Activated CD8-positive, alpha-beta memory T cell treated with anti-CD3 and anti-CD28 coated beads, Interleukin-2, amount 50 U/mL, for 4 hours (primary cell): Measurements from ENCODE around the gene CCNE1.
"Not testable (repeated sequence)": the region's sequence is repeated elsewhere in the genome, so short reads cannot be mapped to it uniquely, and the experiment has no call there.

Experiments used
- DNase-seq: peaks from one replicate; pipeline ENCODE4 v3.0.0-alpha.2; 2020

The CCNE1 gene

DNA sequence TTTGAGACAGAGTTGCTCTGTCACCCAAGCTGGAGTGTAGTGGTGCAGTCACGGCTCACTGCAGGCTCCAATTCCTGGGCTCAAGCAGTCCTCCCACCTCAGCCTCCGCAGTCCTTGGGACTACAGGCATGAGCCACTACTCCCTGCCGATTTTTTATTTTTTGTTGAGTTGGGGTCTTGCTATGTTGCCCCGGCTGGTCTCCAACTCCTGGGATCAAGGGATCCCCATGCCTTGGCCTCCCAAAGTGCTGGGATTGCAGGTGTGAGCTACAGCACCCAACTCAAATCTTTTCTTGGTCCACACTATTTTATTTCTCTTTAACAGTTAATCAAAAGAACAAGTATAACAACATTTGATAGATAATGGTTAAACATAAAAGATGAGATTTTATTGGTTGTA is 7.5 kb downstream of the CCNE1 start:
- no peak for DNase-seq

DNA sequence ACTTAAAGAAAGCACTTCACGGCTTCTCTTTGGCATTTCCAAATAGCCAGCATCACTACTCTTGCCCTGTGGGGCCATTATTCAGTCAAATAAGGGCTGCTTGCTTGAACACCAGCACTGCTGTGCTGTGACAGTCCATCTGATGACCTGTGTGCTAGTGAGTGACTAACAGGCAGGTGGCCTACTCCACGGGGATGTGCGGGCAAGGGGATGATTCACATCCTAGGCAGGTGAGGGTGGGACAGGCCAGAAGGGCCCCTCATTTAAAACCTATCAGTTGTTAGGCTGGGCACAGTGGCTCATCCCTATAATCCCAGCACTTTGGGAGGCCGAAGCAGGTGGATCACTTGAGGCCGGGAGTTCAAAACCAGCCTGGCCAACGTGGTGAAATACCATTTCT is 8.2 kb downstream of the CCNE1 start:
- DNase-seq, result no peak

DNA sequence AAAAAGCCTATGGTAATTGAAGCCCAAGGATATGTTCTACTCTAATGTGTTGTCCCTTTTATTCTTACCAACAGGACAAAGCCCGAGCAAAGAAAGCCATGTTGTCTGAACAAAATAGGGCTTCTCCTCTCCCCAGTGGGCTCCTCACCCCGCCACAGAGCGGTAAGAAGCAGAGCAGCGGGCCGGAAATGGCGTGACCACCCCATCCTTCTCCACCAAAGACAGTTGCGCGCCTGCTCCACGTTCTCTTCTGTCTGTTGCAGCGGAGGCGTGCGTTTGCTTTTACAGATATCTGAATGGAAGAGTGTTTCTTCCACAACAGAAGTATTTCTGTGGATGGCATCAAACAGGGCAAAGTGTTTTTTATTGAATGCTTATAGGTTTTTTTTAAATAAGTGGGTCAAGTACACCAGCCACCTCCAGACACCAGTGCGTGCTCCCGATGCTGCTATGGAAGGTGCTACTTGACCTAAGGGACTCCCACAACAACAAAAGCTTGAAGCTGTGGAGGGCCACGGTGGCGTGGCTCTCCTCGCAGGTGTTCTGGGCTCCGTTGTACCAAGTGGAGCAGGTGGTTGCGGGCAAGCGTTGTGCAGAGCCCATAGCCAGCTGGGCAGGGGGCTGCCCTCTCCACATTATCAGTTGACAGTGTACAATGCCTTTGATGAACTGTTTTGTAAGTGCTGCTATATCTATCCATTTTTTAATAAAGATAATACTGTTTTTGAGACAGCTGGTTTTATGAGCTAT is 12.0 kb downstream of the CCNE1 start:
- DNase-seq, result no peak

DNA sequence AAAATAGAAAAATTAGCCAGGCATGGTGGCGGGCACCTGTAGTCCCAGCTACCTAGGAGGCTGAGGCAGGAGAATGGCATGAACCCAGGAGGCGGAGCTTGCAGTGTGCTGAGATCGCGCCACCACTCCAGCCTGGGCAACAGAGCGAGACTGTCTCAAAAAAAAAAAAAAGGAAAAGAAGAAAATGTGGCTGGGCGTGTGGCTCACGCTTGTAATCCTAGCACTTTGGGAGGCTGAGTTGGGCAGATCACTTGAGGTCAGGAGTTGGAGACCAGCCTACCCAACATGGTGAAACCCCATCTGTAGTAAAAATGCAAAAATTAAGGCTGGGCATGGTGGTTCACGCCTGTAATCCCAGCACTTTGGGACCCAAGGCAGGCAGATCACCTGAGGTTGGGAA is 13.5 kb downstream of the CCNE1 start:
- not testable (repeated sequence) for DNase-seq

DNA sequence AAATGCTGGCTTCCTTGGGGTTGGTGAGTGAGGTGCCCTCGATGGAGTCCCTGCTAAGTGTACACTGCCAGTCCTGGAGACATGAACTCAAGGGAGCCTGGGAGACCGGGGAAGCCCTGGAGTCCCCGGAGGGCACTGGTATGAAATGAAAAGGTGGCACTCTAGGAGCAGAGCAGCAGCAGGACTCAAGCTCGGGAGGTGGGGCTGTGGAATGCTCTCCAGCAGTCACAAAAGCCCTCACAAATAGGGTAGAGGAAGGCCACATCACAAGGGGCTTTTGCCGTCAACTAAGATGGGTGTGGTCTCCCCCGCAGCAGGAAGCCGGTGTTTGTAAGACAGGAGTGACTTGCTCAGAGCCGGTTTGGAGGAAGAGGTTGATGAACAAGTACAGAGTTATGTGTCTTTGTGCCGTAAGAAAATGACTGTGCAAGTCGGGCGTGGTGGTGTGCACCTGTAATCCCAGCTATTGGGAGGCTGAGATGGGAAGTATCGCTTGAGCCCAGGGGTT is 19.3 kb downstream of the CCNE1 start:
- peak; percentile 62 for DNase-seq

DNA sequence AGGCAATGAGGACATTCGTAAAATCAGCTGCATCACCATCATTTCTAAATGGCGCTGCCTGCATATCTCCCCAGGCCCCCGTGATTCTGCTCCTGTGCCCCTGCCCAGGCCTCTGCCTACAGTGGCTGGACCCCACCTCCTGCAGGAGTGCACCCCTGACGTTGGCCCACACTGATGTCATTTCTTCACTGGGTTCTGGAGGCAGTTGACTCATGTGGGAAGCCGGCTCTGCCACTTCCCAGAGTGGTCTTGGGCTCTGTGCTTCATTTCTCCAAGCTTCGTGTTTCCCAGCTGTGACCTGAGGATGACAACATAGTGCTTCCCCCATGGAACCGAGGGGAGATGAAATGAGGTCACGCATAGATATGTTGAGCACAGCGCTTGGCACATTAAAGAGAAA is 19.9 kb downstream of the CCNE1 start:
- DNase-seq, result no peak

DNA sequence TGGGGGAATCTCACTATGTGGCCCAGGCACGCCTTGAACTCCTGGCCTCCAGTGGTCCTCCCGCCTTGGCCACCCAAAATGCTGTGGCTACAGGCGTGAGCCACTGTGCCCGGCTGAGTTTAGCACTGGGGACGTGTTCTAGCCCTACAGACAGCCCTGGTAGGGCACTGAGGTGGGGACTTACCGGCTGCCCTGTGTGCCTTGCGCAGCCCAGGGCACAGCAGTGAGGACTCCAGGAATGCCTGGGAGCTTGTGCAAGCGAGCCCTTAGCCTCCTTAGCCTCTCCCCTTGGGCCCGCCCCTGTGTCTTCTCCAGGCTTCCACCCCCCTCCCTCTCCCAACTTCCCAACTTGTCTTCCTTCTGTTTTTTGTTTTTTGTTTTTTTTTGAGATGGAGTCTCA is 21.0 kb downstream of the CCNE1 start:
- DNase-seq, result no peak

DNA sequence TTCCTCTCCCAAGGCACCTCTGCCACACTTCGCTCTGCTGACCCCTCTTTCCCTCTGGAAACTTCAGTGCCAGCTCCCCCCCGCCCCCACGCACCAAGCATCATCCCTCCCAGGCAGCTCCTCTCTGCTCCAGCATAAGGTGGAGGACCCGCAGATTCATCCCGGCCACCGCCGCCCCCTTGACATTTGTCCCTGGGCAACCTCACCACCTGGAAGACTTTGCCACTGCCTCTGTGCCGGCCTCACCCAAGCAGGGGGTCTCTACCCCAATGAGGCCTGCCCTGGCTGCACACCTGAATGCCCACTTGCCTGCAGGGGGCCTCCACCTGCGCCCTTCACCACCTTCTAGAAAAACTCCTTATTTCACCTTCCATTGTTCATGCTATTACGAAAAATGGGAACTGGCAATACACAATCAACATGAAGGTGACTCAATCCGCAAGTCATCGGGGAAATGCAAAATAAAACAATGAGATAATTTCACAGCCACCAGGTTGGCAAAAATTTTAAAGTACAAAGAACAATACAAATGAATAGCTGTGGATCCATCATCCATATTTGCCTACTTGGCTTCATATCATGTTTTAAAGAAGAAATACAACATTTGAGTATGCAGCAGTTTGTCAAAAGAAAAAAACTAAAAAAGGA is 21.9 kb downstream of the CCNE1 start:
- no peak for DNase-seq

DNA sequence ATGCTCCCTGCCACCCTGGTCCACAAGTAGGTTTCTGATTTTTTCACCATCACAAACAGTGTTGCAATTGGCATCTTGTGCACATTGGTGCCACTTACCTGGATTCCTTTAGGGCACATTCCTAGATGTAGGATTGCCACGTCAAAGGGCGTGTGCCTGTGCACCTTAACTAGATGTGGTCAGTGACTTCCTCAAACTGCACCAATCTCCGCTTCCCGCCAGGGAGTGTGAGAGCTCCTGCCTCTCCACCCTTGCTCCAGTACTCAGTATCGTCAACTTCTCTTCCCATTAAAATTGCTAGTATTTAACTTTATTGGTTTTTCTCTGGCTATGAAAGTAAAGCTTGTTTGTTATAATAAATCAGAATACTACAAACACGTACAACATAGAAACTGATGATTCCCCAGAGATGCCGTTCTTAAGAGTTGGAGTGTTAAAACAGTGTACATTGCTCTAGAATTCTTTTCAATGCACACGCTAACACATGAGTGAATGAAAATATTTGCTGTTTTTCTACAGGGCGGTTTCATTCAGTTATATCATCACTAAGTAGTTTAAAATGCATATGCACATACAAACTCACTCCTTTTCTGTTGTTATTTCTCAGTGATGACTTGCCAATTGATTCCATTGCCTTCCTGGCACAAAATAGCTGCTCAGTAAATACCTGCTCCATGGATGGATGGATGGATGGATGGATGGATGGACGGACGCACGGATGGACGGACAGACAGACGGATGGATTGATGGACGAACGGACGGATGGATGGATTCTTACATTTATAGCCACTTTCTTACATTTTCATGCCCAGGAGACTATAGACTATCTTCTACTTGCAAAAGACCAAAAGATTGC is 23.4 kb downstream of the CCNE1 start:
- no peak for DNase-seq

DNA sequence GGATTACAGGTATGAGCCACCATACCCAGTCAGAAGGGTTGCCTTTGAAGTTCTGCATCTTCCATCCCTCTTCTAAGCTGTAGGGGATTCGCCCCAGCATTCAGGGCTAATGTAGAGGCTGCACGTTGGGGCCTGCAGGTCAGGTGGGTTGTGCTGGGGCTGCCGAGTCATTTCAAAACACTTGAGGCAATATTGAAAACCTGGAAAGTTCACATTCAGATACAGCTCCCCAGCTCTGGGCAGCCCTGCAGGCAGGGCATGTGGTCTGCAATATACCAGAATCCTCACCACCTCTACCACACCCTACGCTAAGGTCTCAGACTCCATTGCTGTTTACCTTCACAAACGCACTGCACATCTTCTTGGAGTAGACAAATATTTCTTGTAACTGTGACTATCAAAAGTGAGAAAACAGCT is 24.6 kb downstream of the CCNE1 start:
- DNase-seq, result no peak

DNA sequence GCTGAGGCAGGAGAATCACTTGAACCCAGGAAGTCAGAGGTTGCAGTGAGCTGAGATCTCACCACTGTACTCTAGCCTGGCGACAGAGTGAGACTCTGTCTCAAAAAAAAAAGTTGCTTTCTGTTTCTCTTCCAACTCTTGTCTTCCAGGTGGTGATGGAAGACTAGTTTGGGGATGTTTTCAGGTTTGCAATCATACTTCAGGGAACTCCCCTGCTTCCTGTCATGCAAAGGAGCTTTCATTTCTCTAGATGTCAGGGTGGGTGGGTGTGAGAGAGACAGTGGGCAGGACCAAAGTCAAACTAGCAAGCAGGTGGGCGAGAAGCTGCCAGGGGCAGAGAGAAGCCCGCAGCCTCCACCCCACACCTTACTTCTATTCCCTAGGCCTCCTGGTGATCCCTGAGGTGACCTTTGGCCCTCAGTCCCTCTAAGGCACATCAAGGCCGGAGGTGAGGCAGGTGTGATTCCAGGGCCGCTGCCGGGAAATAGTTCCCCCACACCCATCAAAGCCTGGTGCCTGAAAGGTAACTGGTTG is 25.7 kb downstream of the CCNE1 start:
- peak; percentile 28 for DNase-seq

DNA sequence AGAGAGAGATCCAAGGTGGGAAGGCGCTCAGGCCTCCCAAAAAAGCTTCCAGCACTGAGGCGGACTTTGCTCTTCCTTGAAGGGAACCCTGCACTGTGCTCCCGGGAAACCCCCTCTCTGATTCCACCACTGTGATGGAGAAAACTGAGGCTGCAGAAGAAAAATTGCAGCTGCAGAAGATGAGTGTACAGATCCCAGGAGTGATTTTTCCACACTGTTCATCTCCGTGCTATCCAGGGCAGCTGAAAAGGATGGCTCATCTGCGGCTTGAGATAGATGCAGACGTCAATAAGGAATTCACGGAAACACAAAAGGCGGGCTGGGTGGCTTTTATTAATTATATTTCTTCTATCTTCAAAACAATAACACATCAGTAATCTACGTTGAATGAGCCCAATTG is 26.2 kb downstream of the CCNE1 start:
- no peak for DNase-seq

DNA sequence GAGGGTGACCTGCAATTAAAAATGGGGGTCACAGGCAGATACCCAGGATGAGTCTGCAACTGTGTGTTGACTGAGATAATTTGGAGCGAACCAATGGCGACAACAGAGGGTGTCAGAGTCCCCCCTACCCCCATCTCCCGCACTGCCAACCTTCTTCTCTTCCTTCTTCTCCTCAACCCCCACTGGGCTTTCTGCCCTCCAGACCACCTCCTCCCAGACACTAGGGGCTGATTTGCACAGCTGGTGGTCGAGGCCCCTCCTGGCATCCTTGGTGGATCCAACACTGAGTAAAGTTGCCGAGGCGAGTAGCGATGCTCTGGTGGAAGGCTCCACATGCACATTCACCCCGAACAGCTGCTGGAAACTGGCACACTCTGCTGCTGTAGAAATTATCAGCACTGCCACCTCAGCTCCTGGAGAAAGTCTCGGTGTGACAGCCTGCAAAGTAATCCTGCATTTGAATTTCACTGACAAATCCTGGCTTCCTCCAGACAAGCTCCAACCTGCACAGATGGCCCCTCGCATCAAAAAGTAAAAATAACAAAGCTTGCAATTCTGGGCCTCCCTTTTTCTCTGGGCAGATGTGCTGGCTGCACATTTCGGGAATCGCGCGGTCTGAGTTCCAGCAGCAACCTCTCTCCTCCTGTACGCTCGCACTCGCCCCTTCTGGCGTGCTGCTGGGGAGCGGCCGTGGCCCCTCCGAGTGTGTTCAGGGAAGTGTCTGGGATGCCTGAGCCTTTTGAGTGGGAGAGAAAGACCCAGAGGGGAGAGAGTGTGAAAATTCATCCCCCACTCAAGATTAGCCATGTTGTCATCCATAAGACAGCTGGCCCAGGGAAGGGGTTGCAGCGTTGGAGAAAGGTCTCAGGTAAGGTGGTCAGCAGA is 28.5 kb downstream of the CCNE1 start:
- no peak for DNase-seq

DNA sequence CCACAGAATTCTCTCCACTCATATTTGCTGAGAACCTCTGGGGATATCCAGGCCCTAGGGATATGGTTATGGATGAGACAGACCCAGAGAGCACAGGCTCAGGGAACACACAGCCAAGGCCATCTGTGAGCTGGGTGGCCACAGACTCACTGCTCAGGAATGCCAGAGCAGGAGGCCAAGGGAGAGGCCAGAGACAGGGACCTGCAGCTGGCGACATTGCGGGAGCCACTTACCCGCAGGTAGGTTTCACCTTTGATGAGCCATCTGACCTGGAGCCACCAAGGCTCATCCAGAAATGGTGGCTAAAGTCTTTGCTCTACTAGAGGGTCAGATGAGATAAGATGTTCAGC is 29.4 kb downstream of the CCNE1 start:
- DNase-seq, result no peak

DNA sequence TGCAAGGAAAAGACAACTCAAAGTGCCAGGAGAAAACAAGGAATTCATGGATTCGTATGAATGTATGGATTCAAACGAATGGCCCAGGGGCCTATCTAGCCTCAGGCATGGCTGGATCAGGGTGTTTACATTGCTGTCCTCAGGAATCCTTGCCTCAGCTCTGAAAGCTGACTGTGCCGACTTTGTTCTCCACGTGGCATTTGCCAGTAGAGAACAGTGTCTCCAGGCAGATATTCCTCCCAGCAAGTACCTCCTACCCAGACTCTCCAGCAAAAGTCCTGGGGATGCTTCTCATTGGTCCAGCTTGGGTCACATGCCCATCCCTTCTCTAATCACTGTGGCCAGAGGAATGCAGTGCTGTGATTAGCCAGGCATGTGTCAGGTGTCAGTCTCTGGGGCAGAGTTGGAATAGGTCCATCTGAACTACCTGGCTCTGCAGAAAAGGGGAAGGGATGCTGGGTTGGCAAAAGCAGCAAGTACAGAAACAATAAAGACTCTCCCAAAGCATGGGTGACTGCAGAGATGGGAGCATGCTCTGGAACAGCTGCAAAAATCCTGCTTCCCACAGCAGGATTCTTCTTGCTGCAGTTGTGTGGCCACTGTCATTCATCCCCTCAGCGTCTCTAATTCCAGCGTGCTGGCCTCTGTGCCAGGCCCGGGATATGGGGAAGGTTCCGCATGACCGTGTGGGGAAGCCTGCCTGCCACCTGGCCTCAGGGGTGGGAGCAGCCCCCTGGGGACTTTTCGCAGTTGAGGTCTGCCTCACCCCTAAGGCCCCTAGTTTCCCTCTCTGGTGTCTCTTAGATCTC is 30.0 kb downstream of the CCNE1 start:
- DNase-seq, result no peak

DNA sequence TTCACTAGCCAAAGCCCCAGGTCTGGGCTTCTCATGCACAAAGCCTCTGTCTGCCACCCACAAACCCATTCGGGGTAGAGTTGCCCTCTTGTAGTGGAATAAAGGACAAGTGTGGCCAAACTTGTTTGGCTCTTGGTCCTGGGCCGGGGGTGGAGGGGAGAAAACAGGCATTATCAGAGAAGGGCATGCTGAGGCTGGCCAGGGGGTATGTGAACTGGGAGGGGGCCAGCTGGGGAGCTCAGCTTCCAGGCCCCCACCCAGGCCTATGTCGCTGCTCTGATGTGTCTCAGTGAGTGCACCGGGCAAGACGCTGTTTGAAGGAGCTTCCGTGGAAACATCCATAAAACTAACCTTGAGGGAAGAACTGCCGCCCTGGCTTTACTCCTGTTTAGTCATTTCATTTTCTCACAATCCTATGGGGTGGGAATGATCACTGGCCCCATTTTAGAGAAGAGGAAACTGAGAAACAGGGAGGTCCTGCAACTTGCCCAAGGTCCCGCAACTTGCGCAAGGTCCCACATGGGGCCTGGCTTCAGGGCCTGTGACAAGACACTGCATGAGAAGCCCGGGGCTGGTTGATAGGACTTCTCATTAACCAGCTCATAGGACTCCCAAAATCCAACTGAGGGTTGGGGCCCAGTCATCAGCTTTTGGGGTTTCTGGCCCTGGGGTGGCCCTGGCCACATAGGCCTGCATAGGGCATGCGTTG is 30.8 kb downstream of the CCNE1 start:
- DNase-seq, result no peak

DNA sequence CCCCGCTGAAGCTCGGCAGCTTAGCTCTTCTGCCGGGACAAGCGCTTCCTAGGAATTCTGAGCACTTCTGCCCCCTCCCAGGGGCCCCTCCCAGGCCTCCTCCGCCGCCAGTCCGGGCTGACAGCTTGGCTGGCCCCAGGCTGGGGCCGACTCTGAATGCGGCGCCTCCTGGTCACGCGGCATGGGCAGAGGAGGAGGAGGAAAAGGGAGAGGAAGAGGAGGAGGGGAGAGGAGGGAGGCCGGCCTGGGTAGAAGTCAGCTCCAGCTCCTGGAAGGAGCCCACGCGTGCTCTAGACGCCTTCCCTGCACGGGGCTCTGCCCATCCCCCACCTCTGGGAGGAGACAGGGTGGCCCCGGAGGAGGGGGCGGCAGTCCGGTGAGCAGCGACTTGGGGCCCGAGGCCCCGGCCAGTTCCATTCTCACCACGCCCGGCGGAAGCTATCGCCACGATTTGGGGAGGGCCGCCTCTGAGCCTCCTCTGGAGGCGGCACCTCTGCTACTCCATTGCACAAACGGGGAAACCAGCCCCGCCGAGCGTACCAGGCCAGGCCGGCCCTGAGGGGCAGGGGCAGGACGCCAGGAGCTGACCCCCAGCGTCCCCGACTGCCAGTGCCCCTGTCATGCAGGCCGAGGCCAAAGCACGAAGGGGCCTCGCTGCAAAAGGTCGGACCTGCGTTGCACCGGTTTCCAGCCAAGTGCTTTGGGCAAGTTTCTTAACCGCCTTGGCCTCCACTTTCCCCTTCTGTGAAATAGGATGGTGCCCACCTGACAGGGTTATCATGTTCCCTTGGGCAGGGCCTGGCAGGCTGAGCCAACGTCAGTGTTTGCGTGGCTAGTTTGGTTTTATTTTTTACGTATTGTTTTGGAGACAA is 31.6 kb downstream of the CCNE1 start:
- DNase-seq, result peak; percentile 21

DNA sequence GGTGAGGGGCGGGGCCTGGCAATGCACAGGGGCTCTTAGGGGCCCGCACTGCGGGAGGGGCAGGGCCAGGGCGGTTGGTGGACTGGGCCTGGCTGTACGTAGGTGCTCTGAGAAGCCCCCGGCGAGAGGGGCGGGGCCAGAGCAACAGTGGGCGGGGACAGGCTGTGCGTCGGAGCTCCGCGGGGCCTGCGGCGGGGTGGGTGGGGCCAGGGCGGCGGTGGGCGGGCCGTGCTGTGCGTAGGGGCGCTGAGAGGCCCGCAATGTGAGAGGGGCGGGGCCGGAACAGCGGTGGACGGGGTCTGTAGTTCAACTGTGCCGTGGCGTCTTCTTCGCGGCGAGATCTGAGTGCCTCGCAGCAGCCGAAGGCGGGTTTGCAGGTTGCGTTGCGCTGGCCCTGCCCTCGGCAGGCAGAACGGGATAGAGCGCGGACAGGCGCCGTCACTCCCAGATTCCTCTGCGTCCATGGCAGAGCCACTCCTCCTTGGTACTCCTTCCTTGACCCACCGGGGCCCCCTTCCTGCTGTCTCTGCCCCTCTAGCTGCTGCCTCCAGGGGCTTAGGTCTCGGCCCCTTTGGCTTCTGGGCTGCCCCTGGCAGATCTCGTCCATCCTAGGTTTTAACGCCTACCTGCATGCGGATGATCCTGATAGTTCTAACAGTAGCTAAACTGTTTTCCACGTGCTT is 33.2 kb downstream of the CCNE1 start:
- DNase-seq, result peak; percentile 98

DNA sequence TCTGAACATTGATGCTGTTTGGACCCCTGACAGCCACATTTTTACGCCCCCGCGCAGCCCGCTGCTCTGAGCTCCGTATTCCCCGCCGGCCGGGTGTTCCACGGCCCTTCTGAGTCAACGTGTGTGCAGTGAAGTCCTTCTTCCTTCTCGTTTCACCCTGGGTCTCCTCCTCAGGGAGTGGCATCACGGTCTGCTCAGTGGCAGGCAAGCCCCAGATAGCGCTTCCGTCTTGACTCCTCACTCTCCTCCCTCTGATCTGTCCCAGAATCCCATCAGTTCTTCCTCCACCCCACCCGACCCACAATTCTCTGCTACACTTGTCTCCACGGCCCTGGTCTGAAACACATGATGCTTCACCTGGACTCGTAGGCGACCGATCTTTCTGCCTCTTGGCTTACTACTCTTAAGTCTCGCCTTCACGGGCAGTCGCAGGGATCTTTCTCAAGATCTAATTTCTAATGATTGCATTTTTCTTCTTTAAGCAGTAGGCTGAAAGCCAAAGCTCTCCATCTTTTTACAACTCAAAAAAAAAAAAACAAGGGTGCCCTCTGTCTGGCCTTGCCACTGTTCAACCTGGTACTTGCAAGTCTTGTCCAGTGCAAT is 33.9 kb downstream of the CCNE1 start:
- DNase-seq, result peak; percentile 44
